Keratinocyte (primary cell): ENCODE measurements around the gene SH3GLB2. TPM values are rescaled to one million over a fixed set of nuclear protein-coding genes. Genes with fewer than 3 reads are reported as not detected.
A peak's percentile ranks its signal among the peaks of the same experiment; 100 is the strongest.

Experiments
- DNase-seq: peaks from one replicate; pipeline ENCODE4 v3.0.0-alpha.2; 2011; ENCODE audit warnings: low read depth, missing footprints, low spot score
- FAIRE-seq: peaks from 2 replicates; lab custom pipeline; 2011; peaks lifted over from hg19 to GRCh38; lab: Jason Lieb, UNC
- H2AFZ ChIP-seq: 2 replicates; pipeline ENCODE4 v1.6.0; 2012; ENCODE audit warnings: low read length, control low read depth, inconsistent platforms; ENCODE audit not compliant: control insufficient read depth
- H3K27ac ChIP-seq: 2 replicates; pipeline ENCODE4 v1.5.1; 2011; ENCODE audit warnings: low read length; ENCODE audit not compliant: control insufficient read depth, insufficient read depth
- H3K27me3 ChIP-seq: 3 replicates; pipeline ENCODE4 v1.6.0; 2011; ENCODE audit warnings: low read length; ENCODE audit not compliant: control insufficient read depth, insufficient read depth; ENCODE audit errors: extremely low read depth
- H3K36me3 ChIP-seq, 2 experiments: 2 replicates in 1 of 2; 3 replicates in 1 of 2; pipeline ENCODE4 v1.5.1; 2011; ENCODE audit warnings: low read length in 2 of 2, mild to moderate bottlenecking in 1 of 2; ENCODE audit not compliant: control insufficient read depth in 2 of 2, insufficient read depth in 2 of 2; ENCODE audit errors: extremely low read depth in 1 of 2
- H3K4me1 ChIP-seq: 3 replicates; pipeline ENCODE4 v1.5.1; 2011; ENCODE audit warnings: low read length; ENCODE audit not compliant: control insufficient read depth, insufficient read depth; ENCODE audit errors: extremely low read depth
- H3K4me2 ChIP-seq: 3 replicates; pipeline ENCODE4 v1.6.0; 2011; ENCODE audit warnings: low read depth, low read length; ENCODE audit not compliant: control insufficient read depth, insufficient read depth; ENCODE audit errors: extremely low read depth
- H3K4me3 ChIP-seq, 3 experiments: fragments of 200-600 bp in 1 of 3; sonication (generic) in 1 of 3; 2 replicates in 2 of 3; 3 replicates in 1 of 3; pipeline ENCODE4 v1.5.1; 2011 to 2016; ENCODE audit warnings: low read length in 3 of 3, mild to moderate bottlenecking in 3 of 3, control low read depth in 2 of 3, inconsistent platforms in 1 of 3, low read depth in 1 of 3, mixed read lengths in 1 of 3, mixed run types in 1 of 3, moderate library complexity in 1 of 3; ENCODE audit not compliant: control insufficient read depth in 2 of 3, insufficient read depth in 2 of 3; ENCODE audit errors: extremely low read depth in 1 of 3
- H3K79me2 ChIP-seq: 2 replicates; pipeline ENCODE4 v1.6.0; 2012; ENCODE audit warnings: low read length; ENCODE audit not compliant: control insufficient read depth, insufficient read depth
- H3K9ac ChIP-seq: 3 replicates; pipeline ENCODE4 v1.6.0; 2011; ENCODE audit warnings: low read length; ENCODE audit not compliant: control insufficient read depth, insufficient read depth; ENCODE audit errors: extremely low read depth
- H3K9me1 ChIP-seq: 3 replicates; pipeline ENCODE4 v1.6.0; 2011; ENCODE audit warnings: low read length; ENCODE audit not compliant: control insufficient read depth, insufficient read depth; ENCODE audit errors: extremely low read depth
- H3K9me3 ChIP-seq: 2 replicates; pipeline ENCODE4 v1.5.1; 2012; ENCODE audit warnings: low read depth, low read length; ENCODE audit not compliant: control insufficient read depth
- H4K20me1 ChIP-seq: 3 replicates; pipeline ENCODE4 v1.6.0; 2011; ENCODE audit warnings: low read length; ENCODE audit not compliant: control insufficient read depth, insufficient read depth; ENCODE audit errors: extremely low read depth
- EZH2 ChIP-seq: IDR thresholded peaks from one replicate; pipeline ENCODE4 v1.6.1; 2012; ENCODE audit warnings: inconsistent platforms, mild to moderate bottlenecking, low read length, moderate library complexity
- dilution Hi-C: fragments of 300-500 bp; cut with MboI; formaldehyde crosslinking; loops from one replicate; pipeline ENCODE4 v1.7.0; 2020; ENCODE audit warnings: low sequenced_read_pairs; ENCODE audit not compliant: extremely low pct_ligation_motif_present
- polyA plus RNA-seq, 5 experiments: library from polyadenylated mRNA; depleted of rRNA in 3 of 5; stranded (reverse) in 3 of 5; stranded (forward) in 1 of 5; unstranded in 1 of 5; fragments of >200 nt; gene quantifications; 1 replicate in 1 of 5; 2 replicates in 3 of 5; 3 replicates in 1 of 5; pipeline versions ENCODE4 v1.2.1 to v1.2.3, GENCODE V29; 2011 to 2012; ENCODE audit warnings: missing spikeins in 2 of 5, low read depth in 1 of 5, low replicate concordance in 1 of 5
- TF ChIP-seq, protein P1 (sequence below), 3 experiments: IDR thresholded peaks in 1 of 3; conservative IDR thresholded peaks in 1 of 3; optimal IDR thresholded peaks in 1 of 3; 2 replicates in 2 of 3; 3 replicates in 1 of 3; pipeline versions ENCODE3 to v1.5.1; 2011; ENCODE audit warnings: low read length in 3 of 3, mild to moderate bottlenecking in 3 of 3, moderate library complexity in 2 of 3, control low read depth in 1 of 3, inconsistent platforms in 1 of 3; ENCODE audit not compliant: insufficient read depth in 2 of 3; ENCODE audit errors: extremely low read depth in 1 of 3

SH3GLB2 gene
- polyA plus RNA-seq, 1 donor (not counting 4 experiments of a cell fraction or from before 2014, with no cell fraction given): 37.1 TPM

DNA sequence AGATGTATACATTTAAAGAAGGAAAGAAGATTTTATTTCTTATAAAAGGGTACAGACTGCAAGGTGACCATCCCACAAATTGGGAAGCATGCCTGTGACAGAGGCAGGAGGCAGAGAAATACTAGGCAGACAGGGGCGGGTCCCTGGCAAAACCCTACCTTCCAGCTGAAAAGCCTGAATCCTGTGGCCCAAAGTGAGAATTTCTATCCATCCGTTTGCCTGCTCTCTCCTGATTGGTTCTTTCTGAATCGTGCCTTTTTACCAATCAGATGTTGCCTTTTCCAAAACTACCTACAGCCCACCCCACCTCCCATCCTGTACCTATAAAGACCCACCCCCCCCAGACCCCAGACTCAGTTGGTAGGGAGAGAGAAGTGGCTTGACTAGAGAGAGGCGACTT, 3.4 kb upstream of the SH3GLB2 start:
- DNase-seq (no peak), FAIRE-seq (no peak)
- Histone ChIP-seq H3K4me2 (no peak overlapping the region), H2AFZ (no peak overlapping the region), H4K20me1 (no peaks in the 10 kb centered on the region), H3K4me1 (peaks cover 27% of the 10 kb centered on the region), H3K4me3 (no peak overlapping the region), H3K9me1 (peaks cover 4% of the 10 kb centered on the region), H3K9me3 (no peaks in the 10 kb centered on the region), H3K9ac (no peak overlapping the region), H3K79me2 (peaks cover 10% of the 10 kb centered on the region), H3K36me3 (no peaks in the 10 kb centered on the region), H3K27ac (no peak overlapping the region), H3K27me3 (no peaks in the 10 kb centered on the region)
- dilution Hi-C loops: no loop called here
- no peak for TF ChIP-seq EZH2
- TF ChIP-seq, protein P1, sequence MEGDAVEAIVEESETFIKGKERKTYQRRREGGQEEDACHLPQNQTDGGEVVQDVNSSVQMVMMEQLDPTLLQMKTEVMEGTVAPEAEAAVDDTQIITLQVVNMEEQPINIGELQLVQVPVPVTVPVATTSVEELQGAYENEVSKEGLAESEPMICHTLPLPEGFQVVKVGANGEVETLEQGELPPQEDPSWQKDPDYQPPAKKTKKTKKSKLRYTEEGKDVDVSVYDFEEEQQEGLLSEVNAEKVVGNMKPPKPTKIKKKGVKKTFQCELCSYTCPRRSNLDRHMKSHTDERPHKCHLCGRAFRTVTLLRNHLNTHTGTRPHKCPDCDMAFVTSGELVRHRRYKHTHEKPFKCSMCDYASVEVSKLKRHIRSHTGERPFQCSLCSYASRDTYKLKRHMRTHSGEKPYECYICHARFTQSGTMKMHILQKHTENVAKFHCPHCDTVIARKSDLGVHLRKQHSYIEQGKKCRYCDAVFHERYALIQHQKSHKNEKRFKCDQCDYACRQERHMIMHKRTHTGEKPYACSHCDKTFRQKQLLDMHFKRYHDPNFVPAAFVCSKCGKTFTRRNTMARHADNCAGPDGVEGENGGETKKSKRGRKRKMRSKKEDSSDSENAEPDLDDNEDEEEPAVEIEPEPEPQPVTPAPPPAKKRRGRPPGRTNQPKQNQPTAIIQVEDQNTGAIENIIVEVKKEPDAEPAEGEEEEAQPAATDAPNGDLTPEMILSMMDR (optimal IDR thresholded peaks at IDR 0.05 in 1 of 3, IDR thresholded peaks at IDR 0.05 in 1 of 3, conservative IDR thresholded peaks at IDR 0.05 in 1 of 3; ENCODE audit: extremely low read depth in 1 of 3, insufficient read depth in 2 of 3, low read length in 3 of 3): no peak

DNA sequence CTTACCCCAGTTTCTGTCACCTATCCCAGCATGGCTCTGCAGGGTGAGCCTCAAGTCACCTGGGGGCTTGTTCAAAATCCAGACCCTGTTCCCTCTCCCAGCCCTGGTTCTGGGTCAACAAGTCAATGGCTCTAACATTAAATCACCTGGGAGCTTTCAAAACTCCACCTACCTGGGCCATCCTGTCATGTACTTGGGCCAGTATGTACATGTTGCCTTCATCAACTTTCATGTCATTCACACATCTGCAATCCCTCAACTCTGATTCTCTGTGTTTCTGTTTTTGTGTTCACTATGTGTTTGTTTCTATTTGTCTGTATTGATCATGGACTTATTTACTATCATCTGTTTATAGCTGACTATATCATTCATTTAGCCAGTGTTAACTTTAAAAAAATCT, 2.1 kb upstream of the SH3GLB2 start:
- Histone ChIP-seq H3K9me3 (no peaks in the 10 kb centered on the region), H3K9ac (no peak overlapping the region), H3K4me1 (peaks cover 28% of the 10 kb centered on the region), H4K20me1 (no peaks in the 10 kb centered on the region), H3K4me2 (peak overlapping the region; percentile 42), H3K27me3 (no peaks in the 10 kb centered on the region), H3K79me2 (peaks cover 16% of the 10 kb centered on the region), H3K27ac (no peak overlapping the region), H2AFZ (no peak overlapping the region), H3K36me3 (no peaks in the 10 kb centered on the region), H3K4me3 (no peak overlapping the region), H3K9me1 (peaks cover 6% of the 10 kb centered on the region)
- no peak for TF ChIP-seq EZH2
- TF ChIP-seq, protein P1 (optimal IDR thresholded peaks at IDR 0.05 in 1 of 3, IDR thresholded peaks at IDR 0.05 in 1 of 3, conservative IDR thresholded peaks at IDR 0.05 in 1 of 3; ENCODE audit: extremely low read depth in 1 of 3, insufficient read depth in 2 of 3, low read length in 3 of 3): no peak
- FAIRE-seq (no peak), DNase-seq (no peak)
- dilution Hi-C loops: no loop called here
